ENCODE results near the gene MCF2L.
"Not testable (repeated sequence)": the region's sequence is repeated elsewhere in the genome, so short reads cannot be mapped to it uniquely, and the experiment has no call there.

MCF2L gene

GRCh38 chr13:113015826-113016525, 47.0 kb downstream of the MCF2L start:
- DNase-seq (ENCODE audit: low read depth, low spot score) = no peak

- no peak for DNase-seq (ENCODE audit: low read depth, low spot score)
Measured at GRCh38 chr13:113016526-113017295, 47.7 kb downstream of the MCF2L start.

- DNase-seq (ENCODE audit: low read depth, low spot score) = no peak
Measured at GRCh38 chr13:113017506-113018215, 48.6 kb downstream of the MCF2L start.

GRCh38 chr13:113018676-113019465, 49.9 kb downstream of the MCF2L start:
- DNase-seq (ENCODE audit: low read depth, low spot score) = no peak

- DNase-seq (ENCODE audit: low read depth, low spot score) = no peak
Measured at GRCh38 chr13:113020323-113021080, 51.5 kb downstream of the MCF2L start.

- no peak for DNase-seq (ENCODE audit: low read depth, low spot score)
Measured at GRCh38 chr13:113021391-113021790, 52.4 kb downstream of the MCF2L start.

GRCh38 chr13:113021811-113022210, 52.8 kb downstream of the MCF2L start:
- no peak for DNase-seq (ENCODE audit: low read depth, low spot score)

GRCh38 chr13:113022391-113022744, 53.4 kb downstream of the MCF2L start:
- DNase-seq (ENCODE audit: low read depth, low spot score) = no peak

GRCh38 chr13:113022745-113023574, 53.9 kb downstream of the MCF2L start:
- no peak for DNase-seq (ENCODE audit: low read depth, low spot score)

- DNase-seq (ENCODE audit: low read depth, low spot score) = no peak
Measured at GRCh38 chr13:113023694-113024430, 54.8 kb downstream of the MCF2L start.

GRCh38 chr13:113024466-113024865, 55.5 kb downstream of the MCF2L start:
- no peak for DNase-seq (ENCODE audit: low read depth, low spot score)

GRCh38 chr13:113026391-113026910, 57.4 kb downstream of the MCF2L start:
- DNase-seq (ENCODE audit: low read depth, low spot score) = no peak

GRCh38 chr13:113027095-113027494, 58.1 kb downstream of the MCF2L start:
- DNase-seq (ENCODE audit: low read depth, low spot score) = no peak

GRCh38 chr13:113027566-113027965, 58.6 kb downstream of the MCF2L start:
- no peak for DNase-seq (ENCODE audit: low read depth, low spot score)

- DNase-seq (ENCODE audit: low read depth, low spot score) = no peak
Measured at GRCh38 chr13:113028336-113029060, 59.5 kb downstream of the MCF2L start.

- no peak for DNase-seq (ENCODE audit: low read depth, low spot score)
Measured at GRCh38 chr13:113029061-113029445, 60.0 kb downstream of the MCF2L start.

GRCh38 chr13:113029487-113030258, 60.7 kb downstream of the MCF2L start:
- DNase-seq (ENCODE audit: low read depth, low spot score) = no peak

- DNase-seq (ENCODE audit: low read depth, low spot score) = not testable (repeated sequence)
Measured at GRCh38 chr13:113030259-113030640, 61.2 kb downstream of the MCF2L start.
